ENCODE measurements around the gene EPOP.

EPOP gene

DNA sequence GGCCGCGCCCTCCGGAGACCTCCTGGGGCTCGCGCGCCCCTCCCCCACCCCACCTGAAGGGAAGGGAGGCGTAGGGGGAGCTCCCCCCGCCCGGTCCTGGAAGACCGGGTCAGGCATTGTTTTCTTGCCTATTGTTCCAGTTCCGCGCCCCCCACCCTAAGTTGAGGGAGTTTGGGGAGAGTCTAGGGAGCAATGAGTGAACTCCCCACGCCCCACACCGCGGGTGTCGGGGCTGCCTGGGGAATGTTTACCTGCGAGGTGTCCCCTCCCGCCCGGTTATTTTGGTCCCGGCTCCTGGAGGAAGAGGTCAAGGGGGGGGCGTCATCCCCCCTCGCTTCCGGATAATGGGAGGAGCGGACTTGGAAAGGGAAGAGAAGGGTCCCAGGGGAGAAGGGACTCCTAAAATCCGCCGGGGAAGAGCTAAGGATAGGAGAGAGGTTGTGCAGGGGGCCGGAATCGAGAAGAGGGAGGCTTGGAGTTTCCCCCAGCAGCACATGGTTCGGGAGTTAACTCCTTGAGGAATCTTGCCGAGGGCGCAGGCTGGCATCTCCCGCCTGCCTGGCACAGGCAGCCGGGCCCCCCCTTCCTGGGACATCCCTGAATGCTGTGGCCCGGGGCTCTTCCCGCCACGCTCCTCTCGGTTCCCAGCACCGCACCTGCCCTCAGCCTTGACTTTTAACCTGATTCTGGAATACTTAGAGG, 31.2 kb upstream of the EPOP start:
- DNase-seq (ENCODE audit: low read depth in 2 of 2) = no peak

DNA sequence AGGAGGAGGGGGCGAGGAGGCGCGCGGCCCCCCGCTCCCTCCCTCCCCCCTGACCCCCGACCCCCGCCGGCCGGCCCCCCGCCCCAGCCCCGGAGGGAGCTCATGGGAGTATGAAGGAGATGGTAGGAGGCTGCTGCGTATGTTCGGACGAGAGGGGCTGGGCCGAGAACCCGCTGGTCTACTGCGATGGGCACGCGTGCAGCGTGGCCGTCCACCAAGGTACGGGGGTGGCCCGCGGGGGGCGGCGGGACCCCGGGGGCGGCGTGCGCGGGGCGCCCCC, 30.7 kb upstream of the EPOP start:
- DNase-seq (ENCODE audit: low read depth in 2 of 2) = no peak

DNA sequence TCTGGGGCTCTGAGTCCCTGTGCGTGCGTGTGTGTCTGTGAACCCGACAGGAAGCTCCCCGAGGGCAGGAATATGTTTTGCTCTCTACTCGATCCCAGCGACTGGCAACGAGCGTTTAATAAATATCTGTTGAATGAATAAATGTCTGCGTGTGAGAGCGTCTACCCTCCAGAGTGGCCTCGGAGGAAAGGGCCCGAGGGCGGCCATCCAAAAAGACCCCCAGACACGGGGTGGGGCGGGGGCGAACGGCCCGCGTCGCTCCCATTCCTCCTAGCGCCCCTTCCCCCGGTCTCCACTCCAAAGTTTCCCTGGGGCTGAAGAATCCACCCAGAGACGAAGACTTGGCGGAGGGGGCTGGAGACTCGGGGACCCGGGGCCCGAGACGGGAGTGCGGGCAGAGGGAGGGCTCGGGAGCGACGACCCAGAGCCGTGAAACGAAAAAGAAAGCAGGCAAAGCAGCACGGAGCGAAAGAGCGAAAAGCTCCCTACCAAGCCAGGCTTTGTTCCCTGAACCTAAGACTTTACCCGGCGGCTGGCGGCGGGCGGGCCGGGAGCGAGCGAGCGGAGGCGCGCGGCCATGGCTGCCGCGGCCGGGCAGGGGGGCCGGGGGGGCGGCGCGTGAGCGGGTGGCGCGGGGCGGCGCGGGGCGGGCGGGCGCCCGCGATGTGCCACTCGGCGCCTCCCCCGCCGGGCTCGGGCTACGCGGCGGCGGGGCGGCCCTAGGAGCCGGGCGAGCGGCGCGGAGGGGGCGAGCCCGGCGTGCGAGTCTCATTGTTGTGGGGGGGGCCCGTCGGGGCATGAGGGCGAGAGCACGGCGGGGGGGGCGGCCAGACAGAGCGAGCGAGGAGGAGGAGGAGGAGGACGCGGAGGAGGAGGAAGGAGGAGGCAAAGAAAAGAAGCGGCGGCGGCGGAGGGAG, 30.1 kb upstream of the EPOP start, which contains the start of gene MLLT6:
Gene MLLT6 (plus strand): TSS at position 668 of the 917 bp plus-strand sequence. CDS start 360 bp downstream, outside the sequence.
- DNase-seq (ENCODE audit: low read depth in 2 of 2) = peak; percentile 55 to 60

DNA sequence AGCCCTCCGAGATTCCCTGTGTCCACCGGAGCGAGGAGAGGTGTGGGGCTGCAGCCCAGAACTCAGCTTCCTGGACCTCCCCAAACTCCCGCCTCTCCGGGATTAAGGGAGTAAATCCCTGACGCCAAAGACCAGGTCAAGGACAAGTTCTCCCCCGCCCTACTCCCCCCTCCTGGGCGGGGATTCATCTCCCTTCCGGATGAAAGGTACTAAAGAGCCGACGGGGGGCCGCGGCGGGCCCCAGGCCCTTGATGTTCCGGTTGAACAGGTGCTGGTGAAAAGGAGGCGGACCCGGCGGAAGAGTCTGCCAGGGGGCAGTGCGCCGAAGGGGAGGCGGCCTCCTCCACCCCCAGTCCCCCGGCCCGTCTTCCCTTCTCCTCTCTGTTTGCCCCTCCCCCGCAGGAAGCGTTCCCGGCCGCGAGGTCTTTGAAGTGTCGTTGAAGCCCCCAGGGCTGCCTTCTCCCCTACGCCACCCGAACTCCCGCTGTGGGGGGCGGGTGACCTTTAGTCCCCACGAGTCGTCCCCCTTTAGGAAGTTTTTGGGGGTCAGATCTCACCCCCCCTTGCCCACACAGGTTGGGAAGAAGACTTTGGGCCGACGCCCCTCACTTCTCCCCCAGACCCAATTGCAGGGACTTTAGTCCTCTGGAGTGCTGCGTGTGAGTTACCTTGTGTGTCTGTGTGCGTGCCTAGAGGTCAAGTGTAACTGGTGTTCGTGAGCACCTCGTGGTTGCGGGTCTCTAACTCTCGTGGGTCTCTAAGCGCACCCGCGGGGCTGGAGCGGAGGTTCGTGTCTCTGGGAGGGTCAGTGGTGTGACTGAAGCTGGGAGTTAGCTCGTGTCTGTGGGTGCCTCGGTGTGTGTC, 29.2 kb upstream of the EPOP start:
- peak; percentile 83 to 86 for DNase-seq (ENCODE audit: low read depth in 2 of 2)

DNA sequence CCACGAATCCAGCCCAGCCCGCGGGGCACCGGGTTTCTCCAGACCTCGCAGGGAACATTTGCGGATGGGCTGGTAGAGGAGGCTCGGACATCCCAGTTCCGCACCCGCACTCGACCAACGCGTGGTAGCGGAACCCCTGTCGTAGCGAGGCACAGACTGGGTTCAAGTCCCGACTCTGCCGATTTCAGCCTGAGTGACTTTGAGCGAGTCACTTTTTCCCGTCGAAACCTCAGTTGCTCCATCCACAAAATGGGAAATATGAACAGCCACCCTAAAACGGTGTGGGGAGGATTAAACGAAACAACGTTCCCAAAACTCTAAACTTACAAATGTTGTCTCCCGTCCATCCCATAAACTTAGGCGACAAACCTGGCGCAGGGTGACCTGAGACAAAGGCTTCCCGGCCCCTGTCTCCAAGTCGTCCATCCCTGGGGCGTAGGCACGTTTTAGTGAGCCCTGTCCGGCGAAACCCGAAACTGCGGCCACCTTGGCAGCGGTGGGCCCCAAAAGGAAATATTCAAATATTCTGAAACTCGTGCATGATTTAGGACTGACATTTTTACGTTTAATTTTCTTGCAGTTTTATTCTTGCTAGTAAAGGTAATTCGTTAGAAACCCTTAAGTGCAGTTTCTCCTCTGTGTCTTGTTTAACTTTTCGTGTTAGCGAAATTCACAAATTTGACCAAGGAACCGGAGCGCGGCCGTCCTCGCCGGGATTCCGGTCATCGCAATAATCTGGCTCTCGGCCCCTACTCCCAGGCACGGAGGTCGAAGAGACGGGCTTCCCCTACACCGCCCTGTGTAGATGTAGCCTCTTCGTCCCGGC, 28.4 kb upstream of the EPOP start:
- peak in 1 of 2 donors; percentile 31 for DNase-seq (ENCODE audit: low read depth in 2 of 2)

DNA sequence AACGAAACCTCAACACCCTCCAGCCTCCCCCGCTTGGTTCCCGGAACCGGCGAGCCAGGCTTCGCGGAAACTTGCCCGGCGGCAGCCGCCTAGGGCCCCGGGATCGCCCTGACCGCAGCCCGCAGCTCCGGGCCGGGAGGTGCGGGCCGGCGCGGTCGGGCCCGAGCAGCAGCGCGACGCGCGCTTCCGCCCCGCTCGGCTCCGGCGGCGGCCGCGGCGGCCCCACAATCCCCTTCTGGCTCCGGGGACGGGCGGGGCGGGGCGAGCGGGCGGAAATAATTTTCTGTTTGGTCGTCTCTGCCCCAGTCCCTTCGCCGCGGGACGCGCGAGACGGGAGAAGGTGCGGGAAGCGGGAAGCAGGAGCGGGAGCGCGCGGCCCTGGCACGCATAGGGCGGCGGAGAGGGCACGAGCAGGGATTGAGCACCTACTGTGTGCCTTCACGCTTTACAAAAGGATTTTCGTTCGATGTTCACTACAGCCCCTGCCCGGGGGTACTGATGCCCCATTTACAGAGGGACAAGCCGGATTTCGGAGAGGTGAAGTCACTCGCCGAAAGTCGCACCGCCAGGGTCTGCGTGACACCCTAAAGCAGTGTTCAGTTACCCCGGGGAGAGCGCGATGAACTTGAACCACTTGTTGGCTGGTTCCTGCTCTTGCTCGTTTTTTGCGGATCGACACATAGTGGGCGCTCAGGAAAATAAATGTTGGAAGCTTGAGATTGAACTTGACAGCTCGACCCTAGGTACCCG, 27.6 kb upstream of the EPOP start:
- peak; percentile 76 to 77 for DNase-seq (ENCODE audit: low read depth in 2 of 2)

DNA sequence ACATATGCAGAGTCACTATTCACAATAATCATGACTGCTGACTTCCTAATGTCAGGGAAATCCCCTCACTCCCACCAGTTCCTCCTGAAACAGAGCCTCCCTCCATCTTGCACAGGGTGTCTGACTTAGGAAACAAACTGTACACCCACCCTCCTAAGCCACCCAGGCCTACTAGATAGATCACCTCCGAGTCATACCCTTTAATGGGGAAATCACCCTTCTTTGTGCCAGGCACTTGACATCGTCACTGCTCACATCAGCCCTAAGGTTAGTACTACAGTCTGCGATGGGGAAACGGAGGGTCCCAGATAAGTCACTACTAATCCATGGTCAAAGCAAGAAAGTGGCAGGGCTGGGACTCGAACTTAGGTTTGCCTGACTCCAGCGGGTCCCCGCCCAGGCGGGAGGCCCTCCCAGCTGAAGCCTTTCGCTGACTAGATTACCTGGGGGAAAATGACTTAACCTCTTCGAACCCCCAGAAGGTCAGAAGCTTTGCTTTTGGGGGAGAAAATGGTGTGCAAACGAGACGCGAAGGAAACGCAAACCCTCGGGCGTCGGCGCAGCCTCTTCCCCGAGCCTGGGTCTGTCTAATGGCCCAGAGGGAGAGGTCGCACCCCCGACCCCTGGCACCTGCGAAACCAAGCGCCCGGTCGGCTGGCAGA, 26.9 kb upstream of the EPOP start:
- DNase-seq (ENCODE audit: low read depth in 2 of 2) = peak; percentile 76 to 86

DNA sequence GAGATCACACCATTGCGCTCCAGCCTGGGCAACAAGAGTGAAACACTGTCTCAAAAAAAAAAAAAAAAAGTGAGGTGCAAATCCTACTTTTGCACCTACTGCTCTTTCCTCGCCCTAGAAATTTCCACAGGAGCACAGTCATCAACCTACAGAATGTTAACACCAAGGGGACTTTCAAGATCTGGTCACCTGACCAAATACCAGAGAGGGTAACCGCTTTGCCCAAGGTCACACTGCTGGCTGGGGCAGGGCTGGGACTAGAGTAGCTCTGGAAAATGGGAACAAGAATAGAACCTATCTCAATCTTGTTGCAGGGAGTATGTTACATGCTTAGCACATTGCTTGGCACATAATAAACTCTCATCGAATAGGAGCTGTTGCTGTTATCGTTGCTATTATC, 24.0 kb upstream of the EPOP start:
- no peak for DNase-seq (ENCODE audit: low read depth in 2 of 2)

DNA sequence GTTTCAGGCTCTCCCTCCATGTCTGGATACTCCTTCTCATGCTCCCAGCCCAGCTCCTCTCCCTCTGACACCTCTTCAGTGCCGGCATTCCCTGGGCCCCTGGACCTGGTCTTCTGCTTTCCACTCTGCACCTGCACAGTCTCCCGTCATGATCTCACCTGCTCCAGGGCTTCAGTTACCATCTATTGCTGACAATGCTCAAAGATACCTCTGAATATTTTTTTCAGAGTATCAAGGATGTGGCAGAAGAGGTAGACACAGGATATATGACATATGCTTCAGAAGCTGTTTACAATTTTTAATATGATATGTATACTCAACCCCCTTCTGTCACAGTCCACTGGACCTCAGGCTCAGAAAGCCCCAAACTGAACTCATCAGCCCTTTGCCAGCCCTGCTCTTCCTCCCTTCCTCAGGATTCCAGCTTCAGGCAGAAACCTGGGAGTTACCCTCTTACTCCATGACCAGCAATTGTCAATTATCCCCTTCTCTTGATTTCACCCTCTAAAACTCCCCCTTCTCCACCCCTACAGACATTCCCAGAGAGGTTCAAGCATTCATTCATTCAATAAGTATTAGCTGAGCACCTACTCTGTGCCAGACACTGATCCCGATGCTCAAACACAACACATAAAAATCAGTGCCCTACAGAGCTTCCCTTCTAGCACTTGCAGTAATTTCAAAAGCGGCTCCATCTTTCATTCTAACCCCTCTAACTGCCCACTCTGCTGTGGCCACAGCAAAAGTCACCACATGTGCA, 22.5 kb upstream of the EPOP start:
- DNase-seq (ENCODE audit: low read depth in 2 of 2) = no peak

DNA sequence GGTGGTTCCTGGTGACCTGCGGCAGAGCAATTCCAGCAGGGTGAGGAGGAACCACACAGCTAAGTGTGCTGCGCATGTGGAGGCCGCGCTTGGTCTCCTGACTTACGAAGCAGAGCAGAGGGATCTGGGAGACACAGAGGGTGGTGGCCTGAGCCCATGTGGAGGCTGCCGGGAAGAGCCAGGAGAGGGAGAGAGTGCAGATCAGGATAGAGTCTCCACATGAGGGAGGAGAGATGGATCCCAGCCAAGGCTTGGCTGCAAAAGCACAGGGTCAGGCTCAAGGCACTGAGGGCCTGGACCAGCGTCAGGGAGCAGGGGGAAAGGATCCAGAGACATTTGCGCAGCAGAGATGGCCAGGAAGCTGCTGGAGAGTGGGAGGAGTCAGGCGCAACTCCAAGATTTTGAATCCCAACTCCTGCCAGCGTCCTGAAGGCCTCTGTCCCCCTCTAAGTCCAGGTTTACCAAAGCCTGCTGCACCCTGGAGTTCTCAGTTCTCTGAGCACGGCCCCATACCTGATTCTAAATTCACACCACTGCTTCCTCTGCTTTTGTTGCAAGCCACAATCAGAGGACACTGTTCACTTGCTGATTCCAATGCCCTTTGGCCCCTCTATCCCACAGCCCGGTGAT, 19.1 kb upstream of the EPOP start:
- no peak for DNase-seq (ENCODE audit: low read depth in 2 of 2)

DNA sequence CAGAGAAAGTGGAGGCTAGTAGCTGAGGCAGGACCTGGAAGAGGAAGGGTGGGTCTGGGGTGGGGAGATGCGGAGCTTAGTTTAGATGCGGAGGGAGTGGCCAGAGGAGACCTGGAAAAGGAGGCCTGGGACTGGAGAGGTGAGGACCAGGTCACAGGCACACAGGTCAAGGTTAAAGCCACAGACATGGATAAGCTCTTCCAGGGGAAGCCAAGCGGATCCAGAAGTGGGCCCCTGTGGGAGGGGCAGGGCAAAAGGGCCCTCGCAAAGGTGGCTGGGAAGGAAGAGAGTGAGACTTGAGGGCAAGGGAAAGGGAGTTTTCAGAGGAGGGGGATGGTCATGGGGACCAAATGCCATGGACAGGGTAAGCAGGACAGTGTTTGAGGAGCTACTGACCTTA, 16.4 kb upstream of the EPOP start:
- DNase-seq (ENCODE audit: low read depth in 2 of 2) = no peak

DNA sequence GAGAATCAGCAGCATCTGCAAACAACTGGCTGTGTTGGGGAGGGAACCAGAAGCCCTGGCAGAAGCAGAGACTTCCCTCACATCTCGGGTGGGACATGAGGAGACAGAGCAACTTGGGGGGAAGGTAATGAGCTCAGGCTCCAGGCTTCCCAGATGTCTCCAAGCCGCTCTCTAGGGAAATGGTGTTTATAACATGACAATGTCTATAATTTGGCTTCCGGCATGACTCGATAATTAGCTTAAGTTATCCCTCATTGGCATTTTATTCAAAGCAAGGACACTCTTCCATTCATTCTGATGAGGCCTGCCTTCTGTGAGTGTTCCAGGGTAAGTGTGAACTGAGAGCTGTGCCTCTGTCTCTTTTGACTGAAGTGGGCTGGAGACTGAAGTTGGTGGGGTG, 15.6 kb upstream of the EPOP start:
- no peak for DNase-seq (ENCODE audit: low read depth in 2 of 2)

DNA sequence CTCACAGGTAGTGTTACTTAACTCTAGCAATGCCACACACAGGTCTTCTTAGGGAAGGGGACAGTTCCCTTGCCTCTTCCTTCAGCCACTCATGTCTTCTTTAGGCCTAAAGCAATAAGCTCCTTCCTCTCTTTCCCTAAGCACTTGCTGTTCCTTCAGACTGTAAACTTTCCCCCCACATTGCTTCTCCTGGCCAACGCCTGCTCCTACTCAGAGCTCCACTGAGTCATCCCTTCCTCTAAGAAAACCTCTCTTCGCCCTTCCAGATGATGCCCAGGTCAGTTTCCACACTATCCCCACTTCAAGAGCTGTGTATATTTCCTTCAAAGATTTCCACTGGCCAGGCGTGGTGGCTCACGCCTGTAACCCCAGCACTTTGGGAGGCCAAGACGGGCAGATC, 12.5 kb upstream of the EPOP start:
- DNase-seq (ENCODE audit: low read depth in 2 of 2) = no peak

DNA sequence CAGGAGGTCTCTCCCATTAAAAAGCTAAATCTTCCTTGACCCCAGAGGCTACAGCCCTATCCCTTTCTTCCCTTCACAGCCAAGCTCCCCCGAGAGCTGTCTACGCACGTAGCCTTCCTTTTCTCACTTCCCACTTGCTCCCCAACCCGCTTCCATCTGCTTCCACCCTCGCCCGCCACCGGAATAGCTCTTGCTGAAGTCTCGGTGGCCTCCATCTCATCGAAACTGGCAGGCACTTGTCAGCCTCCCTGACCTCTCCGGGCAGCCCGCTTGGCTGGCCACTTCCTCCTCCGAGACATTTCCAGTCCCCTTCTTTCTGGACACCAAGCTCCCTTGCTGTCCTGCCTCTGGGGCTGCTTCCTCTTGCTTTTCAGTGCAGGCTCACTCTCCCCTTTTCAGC, 10.7 kb upstream of the EPOP start:
- DNase-seq (ENCODE audit: low read depth in 2 of 2) = no peak

DNA sequence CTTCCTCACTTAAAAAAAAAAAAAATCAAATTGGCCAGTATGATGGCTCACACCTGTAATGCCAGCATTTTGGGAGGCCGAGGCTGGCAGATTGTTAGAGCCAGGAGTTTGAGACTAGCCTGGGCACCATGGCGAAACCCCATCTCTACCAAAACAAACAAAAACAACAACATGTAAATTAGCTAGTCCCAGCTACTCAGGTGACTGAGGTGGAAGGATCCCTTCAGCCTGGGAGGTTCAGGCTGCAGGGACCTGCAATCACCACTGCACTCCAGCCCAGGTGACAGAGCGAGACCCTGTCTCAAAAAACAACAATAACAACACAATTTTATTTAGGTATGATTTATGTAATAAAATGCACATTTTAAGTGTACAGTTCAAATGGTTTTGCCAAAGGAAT, 6.3 kb upstream of the EPOP start:
- no peak for DNase-seq (ENCODE audit: low read depth in 2 of 2)

DNA sequence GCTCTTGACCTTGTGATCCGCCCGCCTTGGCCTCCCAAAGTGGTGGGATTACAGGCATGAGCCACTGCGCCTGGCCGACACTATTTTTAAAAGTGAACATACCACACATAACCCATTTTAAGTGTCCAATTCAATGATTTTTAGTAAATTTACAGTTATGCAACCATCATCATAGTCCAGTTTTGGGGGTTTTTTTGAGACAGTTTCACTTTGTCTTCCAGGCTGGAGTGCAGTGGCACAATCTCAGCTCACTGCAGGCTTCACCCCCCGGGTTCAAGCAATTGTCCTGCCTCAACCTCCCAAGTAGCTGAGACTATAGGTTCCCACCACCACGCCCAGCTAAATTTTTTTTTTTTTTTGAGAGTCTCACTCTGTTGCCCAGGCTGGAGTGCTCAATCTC, 3.1 kb upstream of the EPOP start:
- no peak for DNase-seq (ENCODE audit: low read depth in 2 of 2)

DNA sequence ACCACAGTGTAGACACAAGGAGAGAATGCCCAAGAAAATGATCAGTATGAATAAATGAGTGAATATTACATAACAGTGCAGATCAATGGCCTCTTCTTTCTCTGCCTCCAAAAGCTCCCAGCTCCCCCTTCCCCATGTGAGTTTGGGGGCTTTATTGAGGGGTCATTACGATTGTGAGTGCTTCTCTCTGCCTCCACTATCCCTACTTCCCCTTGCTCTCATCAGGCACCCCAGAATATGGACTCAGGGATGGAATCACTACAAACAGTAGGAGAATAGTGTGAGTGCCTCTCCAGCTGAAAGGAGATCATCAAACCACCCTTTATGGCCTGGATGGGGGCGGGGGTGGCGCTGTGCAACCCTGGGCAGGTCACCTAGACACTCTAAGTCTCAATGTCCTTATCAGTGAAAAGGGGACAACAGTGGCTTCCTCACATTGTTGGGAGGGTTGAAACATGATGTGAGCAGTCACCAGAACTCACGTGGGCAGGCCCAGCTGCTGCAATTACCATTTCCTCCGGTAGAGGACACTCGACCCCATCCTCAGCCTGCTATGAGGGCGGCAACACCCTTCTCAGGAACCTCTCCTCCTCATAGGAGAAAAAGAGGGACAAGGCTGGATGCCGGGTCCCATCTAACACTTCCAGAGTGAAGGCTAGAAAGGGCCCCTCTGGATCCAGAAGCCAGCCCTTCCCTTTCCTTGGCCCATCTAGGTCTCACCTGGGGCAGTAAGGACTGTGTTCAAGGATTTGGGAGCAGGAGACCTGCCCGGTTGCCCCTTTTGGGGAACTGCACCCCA, 2.1 kb upstream of the EPOP start:
- peak; percentile 68 to 75 for DNase-seq (ENCODE audit: low read depth in 2 of 2)
